Endodermal cell (in vitro differentiated cells): ENCODE measurements around the gene MAP3K1. TPM values are rescaled to one million over a fixed set of nuclear protein-coding genes. Genes with fewer than 3 reads are reported as not detected.

Source experiments
- DNase-seq: peaks from one replicate; pipeline ENCODE4 v3.0.0-alpha.2; 2017
- H3K27ac ChIP-seq: 2 replicates; pipeline ENCODE4 v1.5.1; 2013; ENCODE audit warnings: mild to moderate bottlenecking, low read depth, low read length, moderate library complexity
- H3K27me3 ChIP-seq: 2 replicates; pipeline ENCODE4 v1.6.1; 2013; ENCODE audit warnings: mild to moderate bottlenecking, low read length, moderate library complexity; ENCODE audit not compliant: insufficient read depth, control insufficient read depth, poor library complexity, severe bottlenecking
- H3K36me3 ChIP-seq: 2 replicates; pipeline ENCODE4 v1.7.0; 2013; ENCODE audit warnings: mild to moderate bottlenecking, low read length, moderate library complexity; ENCODE audit not compliant: control insufficient read depth, insufficient read depth
- H3K4me1 ChIP-seq: one replicate; pipeline ENCODE4 v1.7.0; 2013; ENCODE audit warnings: low read length; ENCODE audit not compliant: control insufficient read depth, insufficient read depth
- H3K4me3 ChIP-seq: 2 replicates; pipeline ENCODE4 v1.5.1; 2013; ENCODE audit warnings: mild to moderate bottlenecking, low read length, moderate library complexity
- H3K9ac ChIP-seq: 2 replicates; pipeline ENCODE4 v1.6.1; 2013; ENCODE audit warnings: mild to moderate bottlenecking, low read length, moderate library complexity; ENCODE audit not compliant: poor library complexity, severe bottlenecking; ENCODE audit errors: extremely low read depth
- H3K9me3 ChIP-seq: 2 replicates; pipeline ENCODE4 v1.6.1; 2013; ENCODE audit warnings: mild to moderate bottlenecking, low read length, moderate library complexity; ENCODE audit not compliant: control insufficient read depth
- H3K27ac Mint-ChIP-seq: 2 replicates; pipeline ENCODE4 v1.8.0; 2020; ENCODE audit warnings: mixed read lengths
- H3K27me3 Mint-ChIP-seq: 2 replicates; pipeline ENCODE4 v1.8.0; 2021; ENCODE audit warnings: mild to moderate bottlenecking, mixed read lengths; ENCODE audit not compliant: insufficient read depth
- H3K36me3 Mint-ChIP-seq: 2 replicates; pipeline ENCODE4 v1.8.0; 2020; ENCODE audit warnings: low read depth, mixed read lengths
- H3K4me1 Mint-ChIP-seq: 2 replicates; pipeline ENCODE4 v1.8.0; 2020; ENCODE audit warnings: mixed read lengths
- H3K4me3 Mint-ChIP-seq: 2 replicates; pipeline ENCODE4 v1.8.0; 2020; ENCODE audit warnings: mild to moderate bottlenecking, moderate library complexity, mixed read lengths
- H3K9me3 Mint-ChIP-seq: 2 replicates; pipeline ENCODE4 v1.8.0; 2020; ENCODE audit warnings: mild to moderate bottlenecking, mixed read lengths
- CTCF ChIP-seq: fragments of 200-600 bp; sonication (generic); conservative IDR thresholded peaks from 2 replicates; pipeline ENCODE4 v1.5.0; 2021; ENCODE audit warnings: antibody characterized with exemption, mild to moderate bottlenecking
- WGBS, 2 experiments: methylation state at CpG; one replicate each; pipeline versions ENCODE4 v1.1.5 to v1.1.7; 2013; ENCODE audit warnings: missing lambda C conversion rate in 2 of 2, mixed read lengths in 1 of 2; ENCODE audit not compliant: insufficient coverage in 1 of 2, insufficient read length in 1 of 2; 5-methylcytosine and 5-hydroxymethylcytosine counted together
- total RNA-seq, 2 donors: library from RNA; stranded (reverse); fragmentation: NEBNext Ultra II Directional in 1 of 2; extraction: Animal tissue kit (Norgen Biotek cat#: 25700) in 1 of 2; gene quantifications; 2 replicates in 1 of 2; 3 replicates in 1 of 2; pipeline ENCODE4 v1.2.1, GENCODE V29; 2021

Gene MAP3K1
- total RNA-seq, 2 donors from 2014 or later, result 18.0 to 23.7 TPM

DNA sequence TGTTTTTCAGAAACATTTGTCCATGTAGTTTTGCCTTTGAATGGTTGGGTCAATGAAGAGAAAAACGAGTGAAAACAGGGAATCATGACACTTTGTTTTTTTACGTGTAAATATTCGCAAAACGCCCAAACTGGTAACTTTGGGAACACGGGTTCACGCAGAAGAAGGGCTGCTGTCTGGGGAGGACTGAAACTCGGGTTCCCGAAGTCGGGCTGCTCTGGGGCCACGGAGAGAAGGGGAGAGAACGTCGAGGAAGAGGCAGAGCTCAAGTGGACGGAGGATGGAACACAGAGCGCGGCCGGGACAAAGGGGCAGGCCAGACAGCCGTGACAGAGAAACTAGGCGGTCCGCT, 93.6 kb downstream of the MAP3K1 start:
- peaks cover 14% of the 10 kb centered on the region for H3K4me1 Mint-ChIP-seq
- no peaks in the 10 kb centered on the region for H3K27me3 ChIP-seq
- peak overlapping the region; percentile 75 for H3K4me3 ChIP-seq
- peak overlapping the region; percentile 82 for H3K4me3 Mint-ChIP-seq
- no peaks in the 10 kb centered on the region for H3K36me3 ChIP-seq
- H3K27ac Mint-ChIP-seq, result peak overlapping the region; percentile 97
- no peak for DNase-seq
- WGBS, 2 experiments, result 16% methylated on average over 11 to 19 of the region's 19 CpGs
- peaks cover 7% of the 10 kb centered on the region for H3K36me3 Mint-ChIP-seq
- H3K27ac ChIP-seq, result peak overlapping the region; percentile 97
- peaks cover 3% of the 10 kb centered on the region for H3K9me3 Mint-ChIP-seq
- no peak for TF ChIP-seq CTCF
- H3K4me1 ChIP-seq, result no peaks in the 10 kb centered on the region
- peak overlapping the region; percentile 84 for H3K9ac ChIP-seq
- peaks cover 9% of the 10 kb centered on the region for H3K9me3 ChIP-seq
- peaks cover 3% of the 10 kb centered on the region for H3K27me3 Mint-ChIP-seq

DNA sequence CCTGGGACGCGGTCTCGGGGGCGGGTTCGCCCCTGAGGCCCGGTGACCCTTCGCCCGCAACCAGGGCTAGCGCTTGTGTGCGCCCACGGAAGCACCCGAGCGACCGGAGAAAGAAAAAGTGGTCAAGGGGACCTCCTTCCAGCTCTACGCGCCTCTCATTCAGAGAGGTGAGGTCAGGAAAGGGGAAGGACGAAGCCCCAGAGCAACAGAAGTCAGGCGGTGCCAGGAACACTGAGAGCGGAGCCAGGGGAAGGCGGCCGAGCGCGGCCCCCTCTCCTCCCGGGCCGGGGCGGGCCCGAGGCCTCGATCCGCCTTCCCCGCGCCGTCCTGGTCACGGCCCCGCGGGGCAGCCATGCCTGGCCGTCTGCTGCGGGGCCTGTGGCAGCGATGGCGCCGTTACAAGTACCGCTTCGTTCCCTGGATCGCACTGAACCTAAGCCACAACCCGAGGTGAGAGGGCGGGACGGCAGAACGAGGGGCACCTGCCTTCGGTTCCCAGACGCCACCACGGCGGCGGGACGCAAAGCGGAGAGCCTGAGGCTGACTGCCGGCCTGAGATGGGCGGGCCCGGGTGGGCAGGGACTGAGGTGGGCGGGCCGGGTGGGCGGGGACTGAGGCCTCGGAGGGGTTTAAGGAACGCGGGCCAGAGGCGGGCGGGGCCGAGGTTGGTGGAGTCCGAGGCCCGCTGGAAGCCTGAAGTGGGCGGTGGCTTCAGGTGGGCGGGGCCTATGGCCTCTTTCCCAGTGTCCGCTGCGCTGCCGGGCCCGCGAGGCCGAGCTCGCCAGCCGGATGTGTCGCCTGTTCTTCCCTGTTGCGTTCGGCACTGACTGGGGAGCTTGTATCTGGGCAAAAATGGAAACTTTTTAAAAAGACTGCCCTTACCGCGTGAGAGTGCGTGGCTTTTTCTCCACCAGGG, 94.2 kb downstream of the MAP3K1 start, which contains the start of gene SETD9:
Gene SETD9 (plus strand): TSS at position 303 of the 916 bp plus-strand sequence. CDS start 50 bp downstream, at position 353.
- DNase-seq, result peak; percentile 99
- Histone ChIP-seq H3K27me3 (no peaks in the 10 kb centered on the region), H3K4me1 (no peaks in the 10 kb centered on the region), H3K9ac (peak within 1 kb of the TSS; percentile 92), H3K36me3 (no peaks in the 10 kb centered on the region), H3K9me3 (peaks cover 9% of the 10 kb centered on the region), H3K4me3 (peak within 1 kb of the TSS; percentile 92), H3K27ac (peak within 1 kb of the TSS; percentile 97)
- Mint-ChIP-seq H3K27ac (peak within 1 kb of the TSS; percentile 97), H3K36me3 (peaks cover 9% of the 10 kb centered on the region), H3K9me3 (no peaks in the 10 kb centered on the region), H3K27me3 (no peaks in the 10 kb centered on the region), H3K4me3 (peak within 1 kb of the TSS; percentile 82), H3K4me1 (peaks cover 14% of the 10 kb centered on the region)
- WGBS, 2 experiments, result 2% methylated on average over 22 to 84 of the region's 84 CpGs
- TF ChIP-seq CTCF, result no peak

DNA sequence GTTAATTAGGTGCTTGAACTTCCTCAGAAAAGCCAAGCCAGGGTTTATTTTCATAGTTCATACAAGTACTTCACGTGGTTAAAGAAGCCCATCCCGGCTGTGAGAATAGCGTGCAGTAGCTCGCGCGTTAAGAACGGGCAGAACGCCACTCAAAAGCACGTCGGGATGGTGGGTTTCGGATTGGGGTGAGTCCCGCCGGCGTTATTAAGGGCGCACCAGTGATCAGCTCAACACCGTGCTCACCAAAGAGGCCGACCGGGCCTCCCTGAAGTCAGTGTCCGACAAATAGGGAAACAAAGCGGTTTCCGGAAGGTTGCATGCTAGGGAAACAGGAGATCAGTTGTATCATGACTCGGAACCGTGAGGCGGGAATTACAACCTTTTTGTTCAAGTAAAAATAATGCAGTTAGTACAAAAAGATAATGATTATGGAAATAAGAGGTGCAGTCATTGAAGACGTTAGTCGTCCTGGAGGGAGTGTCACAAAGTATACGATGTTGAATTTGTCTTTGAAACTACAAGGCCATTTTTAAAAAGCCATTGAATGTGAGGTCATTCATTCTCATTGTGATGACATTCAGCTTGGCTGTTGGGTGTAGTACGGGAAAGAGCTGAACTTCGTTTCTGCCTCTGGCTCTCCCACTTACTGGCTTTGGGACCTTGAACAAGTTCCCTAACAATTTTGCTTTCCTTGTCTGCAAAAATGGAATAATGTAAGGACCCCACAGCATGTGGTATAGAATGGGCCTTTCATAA, 95.0 kb downstream of the MAP3K1 start:
- H3K27ac Mint-ChIP-seq, result peak overlapping the region; percentile 94
- H3K27ac ChIP-seq, result peak overlapping the region; percentile 94
- TF ChIP-seq CTCF, result no peak
- peaks cover 14% of the 10 kb centered on the region for H3K4me1 Mint-ChIP-seq
- no peaks in the 10 kb centered on the region for H3K27me3 Mint-ChIP-seq
- peak overlapping the region; percentile 92 for H3K9ac ChIP-seq
- peak overlapping the region; percentile 92 for H3K4me3 ChIP-seq
- DNase-seq, result peak; percentile 47
- WGBS, 2 experiments, result 24 to 25% methylated on average over 25 to 29 of the region's 29 CpGs
- H3K4me3 Mint-ChIP-seq, result peak overlapping the region; percentile 82
- peaks cover 9% of the 10 kb centered on the region for H3K9me3 ChIP-seq
- peaks cover 9% of the 10 kb centered on the region for H3K36me3 Mint-ChIP-seq
- H3K36me3 ChIP-seq, result no peaks in the 10 kb centered on the region
- H3K9me3 Mint-ChIP-seq, result no peaks in the 10 kb centered on the region
- H3K4me1 ChIP-seq, result no peaks in the 10 kb centered on the region
- no peaks in the 10 kb centered on the region for H3K27me3 ChIP-seq
